ENCODE results near the gene MYLK. TPM values are rescaled to one million over a fixed set of nuclear protein-coding genes. Genes with fewer than 3 reads are reported as not detected.
A peak's percentile ranks its signal among the peaks of the same experiment; 100 is the strongest.

The MYLK gene
- polyA plus RNA-seq, 3 donors = 0.35 to 1.3 (median 0.51) TPM

- Histone ChIP-seq H3K4me2 (replicated peaks; ENCODE audit: extremely low read depth, low read length, poor library complexity, severe bottlenecking) (no peak overlapping the region), H2AFZ (ENCODE audit: insufficient read depth, low read depth, low read length, poor library complexity, severe bottlenecking) (peak overlapping the region; percentile 21), H3K36me3 (replicated peaks in 1 of 2; ENCODE audit: control insufficient read depth in 1 of 2, insufficient read depth in 2 of 2, low read length in 2 of 2) (no peaks in the 10 kb centered on the region), H4K20me1 (ENCODE audit: insufficient read depth, low read length) (no peaks in the 10 kb centered on the region), H3K27ac (ENCODE audit: low read depth in 1 of 2, low read length in 2 of 2) (peak overlapping the region in 1 of 2 donors; percentile 41), H3K79me2 (ENCODE audit: insufficient read depth, low read length) (no peaks in the 10 kb centered on the region), H3K4me1 (ENCODE audit: control insufficient read depth in 1 of 2, insufficient read depth in 2 of 2, low read length in 2 of 2) (peaks cover 13 to 21% of the 10 kb centered on the region in 2 donors), H3K9me3 (replicated peaks in 1 of 2; ENCODE audit: control insufficient read depth in 1 of 2, insufficient read depth in 1 of 2, low read length in 2 of 2) (no peaks in the 10 kb centered on the region), H3K9ac (ENCODE audit: insufficient read depth, low read length, poor library complexity, severe bottlenecking) (no peak overlapping the region), H3K4me3 (replicated peaks in 1 of 3; ENCODE audit: low read depth in 2 of 3, low read length in 3 of 3) (no peak overlapping the region), H3K27me3 (ENCODE audit: control insufficient read depth in 2 of 2, insufficient read depth in 2 of 2, low read length in 2 of 2) (no peaks in the 10 kb centered on the region)
- H3K9me3 Mint-ChIP-seq = peaks cover 0 to 2% (median 0%) of the 10 kb centered on the region in 7 donors
- H3K27me3 Mint-ChIP-seq (ENCODE audit: low read depth in 3 of 3) = peaks cover 0 to 2% (median 2%) of the 10 kb centered on the region in 3 donors
- no peak overlapping the region for H3K4me3 Mint-ChIP-seq
- peak overlapping the region in 4 of 7 donors; percentile 19 to 56 (median 38) for H3K27ac Mint-ChIP-seq
- TF ChIP-seq CTCF (IDR thresholded peaks at IDR 0.05) = no peak
- 20% methylated on average over 1 of the region's 2 CpGs for WGBS (ENCODE audit: insufficient coverage)
- no peaks in the 10 kb centered on the region for H3K36me3 Mint-ChIP-seq
- DNase-seq = peak; percentile 4 to 39 (median 6)
- intact Hi-C loops (cut with micrococcal nuclease) = no loop called here
- H3K4me1 Mint-ChIP-seq = peaks cover 22% of the 10 kb centered on the region
Observed at GRCh38 chr3:123693584-123694190, 190.4 kb downstream of the MYLK start.

- H3K4me2 ChIP-seq (replicated peaks; ENCODE audit: extremely low read depth, low read length, poor library complexity, severe bottlenecking) = no peak overlapping the region
- intact Hi-C loops (cut with micrococcal nuclease) = no loop called here
- DNase-seq = no peak
- Mint-ChIP-seq H3K27me3 (ENCODE audit: low read depth in 3 of 3) (peaks cover 0 to 2% (median 0%) of the 10 kb centered on the region in 3 donors), H3K27ac (no peak overlapping the region), H3K4me3 (no peak overlapping the region), H3K36me3 (no peaks in the 10 kb centered on the region), H3K4me1 (peaks cover 22% of the 10 kb centered on the region), H3K9me3 (peaks cover 0 to 2% (median 0%) of the 10 kb centered on the region in 7 donors)
- no peak overlapping the region for H2AFZ ChIP-seq (ENCODE audit: insufficient read depth, low read depth, low read length, poor library complexity, severe bottlenecking)
- WGBS (ENCODE audit: insufficient coverage) = 94% methylated on average over 11 of the region's 13 CpGs
- no peak overlapping the region for H3K27ac ChIP-seq (ENCODE audit: low read depth in 1 of 2, low read length in 2 of 2)
- no peaks in the 10 kb centered on the region for H3K79me2 ChIP-seq (ENCODE audit: insufficient read depth, low read length)
- no peaks in the 10 kb centered on the region for H4K20me1 ChIP-seq (ENCODE audit: insufficient read depth, low read length)
- no peak for TF ChIP-seq CTCF (IDR thresholded peaks at IDR 0.05)
- H3K9ac ChIP-seq (ENCODE audit: insufficient read depth, low read length, poor library complexity, severe bottlenecking) = no peak overlapping the region
- peaks cover 13 to 21% of the 10 kb centered on the region in 2 donors for H3K4me1 ChIP-seq (ENCODE audit: control insufficient read depth in 1 of 2, insufficient read depth in 2 of 2, low read length in 2 of 2)
- no peak overlapping the region for H3K4me3 ChIP-seq (replicated peaks in 1 of 3; ENCODE audit: low read depth in 2 of 3, low read length in 3 of 3)
- no peaks in the 10 kb centered on the region for H3K9me3 ChIP-seq (replicated peaks in 1 of 2; ENCODE audit: control insufficient read depth in 1 of 2, insufficient read depth in 1 of 2, low read length in 2 of 2)
- no peaks in the 10 kb centered on the region for H3K36me3 ChIP-seq (replicated peaks in 1 of 2; ENCODE audit: control insufficient read depth in 1 of 2, insufficient read depth in 2 of 2, low read length in 2 of 2)
- H3K27me3 ChIP-seq (ENCODE audit: control insufficient read depth in 2 of 2, insufficient read depth in 2 of 2, low read length in 2 of 2) = no peaks in the 10 kb centered on the region
Observed at GRCh38 chr3:123692671-123693070, 191.5 kb downstream of the MYLK start.

Data from CD14-positive monocyte (primary cell).